Measurements from ENCODE around the gene PTPRM.
"Not testable (repeated sequence)": the region's sequence is repeated elsewhere in the genome, so short reads cannot be mapped to it uniquely, and the experiment has no call there.

PTPRM gene

DNA sequence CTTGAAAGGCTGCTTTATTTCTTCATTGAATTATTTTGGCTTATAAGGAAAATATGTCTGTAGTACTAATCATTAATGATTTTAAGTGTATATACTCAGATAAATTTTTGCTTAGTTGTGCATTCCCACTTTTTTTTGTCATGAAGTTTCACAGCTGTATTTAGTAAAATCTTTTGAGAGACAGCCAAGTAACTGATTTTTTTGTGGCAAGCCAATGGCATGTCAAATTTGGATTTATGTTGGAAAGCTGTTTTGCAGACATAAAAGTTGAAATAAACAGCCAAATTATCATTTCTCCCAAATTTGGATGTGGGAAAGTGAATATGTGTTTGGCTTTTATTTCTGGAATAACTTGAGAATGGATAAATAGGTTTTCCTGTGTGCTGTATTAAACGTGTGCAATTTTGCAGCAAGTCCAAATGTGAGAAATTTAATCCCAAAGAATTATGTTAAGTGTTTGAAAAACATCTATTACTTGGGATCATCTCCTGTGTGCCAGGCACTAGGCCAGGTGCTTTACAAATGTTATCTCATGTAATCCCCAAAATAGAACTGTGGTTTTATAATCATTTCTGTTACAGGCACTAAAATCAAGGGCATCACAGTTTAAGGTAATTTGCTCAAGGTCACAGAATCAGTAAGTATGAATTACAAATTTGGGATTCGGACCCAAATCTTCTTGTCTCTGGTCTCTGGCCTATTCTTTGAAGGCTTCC lies 160.4 kb downstream of the PTPRM start:
- DNase-seq (ENCODE audit: low spot score) = no peak

DNA sequence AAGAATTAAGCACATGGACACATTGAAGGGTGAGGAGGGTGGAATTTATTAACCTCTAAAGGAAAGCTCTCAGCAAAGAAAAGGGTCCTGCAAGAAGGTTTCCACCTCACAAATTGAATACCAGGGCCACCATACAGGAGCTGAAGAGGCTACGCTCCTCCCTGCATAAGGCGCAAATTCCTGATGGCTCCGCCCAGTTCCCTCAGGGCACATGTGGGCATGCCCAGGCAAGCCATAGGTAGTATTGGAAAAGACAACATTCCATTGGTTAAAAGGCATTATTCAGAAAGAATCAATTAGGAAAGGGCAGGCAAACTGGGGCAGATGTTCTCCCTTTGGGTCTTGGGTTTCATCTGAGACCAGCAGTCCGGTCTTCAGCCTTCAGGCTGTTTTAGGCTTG lies 161.2 kb downstream of the PTPRM start:
- no peak for DNase-seq (ENCODE audit: low spot score)

DNA sequence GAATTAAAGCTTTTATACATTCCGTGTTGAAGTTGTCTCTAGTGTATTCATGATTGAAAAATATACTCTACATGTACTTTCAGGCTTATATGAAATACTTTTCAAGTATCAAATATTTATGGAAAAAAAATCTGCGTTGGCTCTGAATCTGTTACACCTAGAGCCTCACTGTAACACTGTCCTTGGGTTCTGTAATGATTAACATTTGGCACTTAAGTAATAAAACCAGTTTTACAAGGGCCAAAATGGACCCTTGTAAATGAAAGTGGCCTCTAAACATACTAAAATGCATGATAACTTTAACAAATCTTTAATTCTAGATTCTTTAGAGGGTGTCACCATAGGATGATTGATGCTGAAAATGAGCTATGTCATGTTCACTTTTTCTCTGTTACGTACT lies 162.8 kb downstream of the PTPRM start:
- no peak for DNase-seq (ENCODE audit: low spot score)

DNA sequence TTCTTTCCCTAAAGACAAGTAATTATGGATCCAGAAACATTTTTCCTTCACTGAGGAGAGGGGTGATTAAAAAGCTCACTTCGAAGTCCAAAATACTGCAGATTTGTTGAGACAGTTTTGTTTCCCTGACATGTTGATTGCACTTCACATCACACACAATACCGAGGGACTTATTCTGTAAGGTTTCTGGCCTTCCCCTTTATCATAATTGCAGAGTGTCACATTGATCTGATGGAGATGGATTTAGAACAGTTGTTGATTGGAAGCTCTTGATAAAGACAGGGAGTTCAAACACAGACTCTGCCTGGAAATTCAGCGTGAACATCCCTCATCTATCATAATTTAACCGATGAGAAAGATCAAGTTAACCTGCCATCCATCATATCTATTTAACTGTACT lies 163.6 kb downstream of the PTPRM start:
- no peak for DNase-seq (ENCODE audit: low spot score)

GRCh38 chr18:7733642-7734041 lies 166.5 kb downstream of the PTPRM start:
- no peak for DNase-seq (ENCODE audit: low spot score)

DNA sequence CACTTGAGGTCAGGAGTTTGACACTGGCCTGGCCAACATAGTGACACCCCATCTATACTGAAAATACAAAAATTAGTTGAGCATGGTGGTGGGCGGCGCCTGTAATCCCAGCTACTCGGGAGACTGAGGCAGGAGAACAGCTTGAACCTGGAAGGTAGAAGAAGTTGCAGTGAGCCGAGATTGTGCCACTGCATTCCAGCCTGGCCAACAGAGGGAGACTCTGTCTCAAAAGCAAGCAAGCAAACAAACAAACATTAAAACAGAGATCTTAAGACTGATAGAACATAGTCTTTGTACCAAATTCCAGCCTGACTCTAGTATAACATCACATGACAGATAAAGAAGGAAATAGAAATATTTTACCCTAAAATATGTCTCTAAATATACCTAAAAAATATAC lies 168.1 kb downstream of the PTPRM start:
- DNase-seq (ENCODE audit: low spot score) = no peak

GRCh38 chr18:7735626-7736175 lies 168.6 kb downstream of the PTPRM start:
- DNase-seq (ENCODE audit: low spot score) = no peak

DNA sequence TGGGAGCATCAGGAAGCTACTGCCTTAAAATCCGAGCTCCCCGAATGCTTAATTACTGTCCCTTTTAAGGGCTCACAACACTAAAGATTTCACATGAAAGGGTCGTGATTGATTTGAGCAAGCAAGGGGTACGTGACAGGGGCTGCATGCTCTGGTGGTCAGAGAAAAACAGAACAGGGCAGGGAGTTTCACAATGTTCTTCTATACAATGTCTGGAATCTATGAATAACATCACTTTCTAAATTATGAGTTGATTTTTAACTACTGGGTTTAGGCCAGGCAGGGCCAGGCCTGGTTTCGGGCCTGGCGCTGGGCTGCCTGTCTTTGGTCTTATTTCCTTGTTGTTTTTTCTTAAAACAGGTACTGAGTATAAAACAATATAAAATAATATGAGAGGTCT lies 169.4 kb downstream of the PTPRM start:
- DNase-seq (ENCODE audit: low spot score) = not testable (repeated sequence)

DNA sequence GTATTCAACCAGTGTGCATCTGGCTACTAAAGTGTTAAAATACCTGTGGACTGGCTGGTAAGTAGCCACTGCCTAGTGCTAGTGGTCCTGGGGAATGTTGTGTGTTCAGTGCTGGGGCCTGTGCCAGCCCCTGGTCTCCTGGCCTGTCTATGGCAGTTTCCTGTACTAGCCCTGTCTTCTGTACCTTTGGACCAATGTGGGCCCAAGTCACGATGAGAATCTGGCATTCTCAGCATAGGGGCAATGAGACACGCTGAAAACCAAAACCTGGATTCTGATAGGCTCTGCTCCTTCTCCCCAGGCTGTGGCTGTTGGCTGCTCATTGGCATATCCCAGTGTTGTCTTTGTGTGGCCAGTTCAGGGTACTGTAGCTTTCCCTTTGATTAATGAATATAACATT lies 170.4 kb downstream of the PTPRM start:
- no peak for DNase-seq (ENCODE audit: low spot score)

- no peak for DNase-seq (ENCODE audit: low spot score)
These were observed 173.7 kb downstream of the PTPRM start for GRCh38 chr18:7740821-7741220.

DNA sequence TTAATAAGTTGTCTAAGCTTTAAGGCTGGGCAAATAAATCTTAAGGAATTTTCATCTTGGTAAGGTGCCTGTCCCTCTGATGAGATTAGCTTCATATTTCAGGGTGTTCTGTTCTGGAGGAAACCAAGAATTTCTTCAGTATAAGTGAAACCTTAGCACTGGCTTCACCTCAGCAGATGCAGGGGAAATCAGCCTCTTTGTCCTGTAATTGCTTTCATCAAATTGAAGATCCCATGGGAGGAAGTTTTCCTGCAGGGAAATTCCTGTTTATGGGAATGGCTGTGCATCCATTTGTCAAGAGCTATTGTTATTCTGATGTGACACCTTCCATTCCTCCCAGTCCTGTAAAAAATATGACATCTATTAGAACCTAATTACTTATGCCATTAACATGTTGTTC lies 174.5 kb downstream of the PTPRM start:
- no peak for DNase-seq (ENCODE audit: low spot score)

DNA sequence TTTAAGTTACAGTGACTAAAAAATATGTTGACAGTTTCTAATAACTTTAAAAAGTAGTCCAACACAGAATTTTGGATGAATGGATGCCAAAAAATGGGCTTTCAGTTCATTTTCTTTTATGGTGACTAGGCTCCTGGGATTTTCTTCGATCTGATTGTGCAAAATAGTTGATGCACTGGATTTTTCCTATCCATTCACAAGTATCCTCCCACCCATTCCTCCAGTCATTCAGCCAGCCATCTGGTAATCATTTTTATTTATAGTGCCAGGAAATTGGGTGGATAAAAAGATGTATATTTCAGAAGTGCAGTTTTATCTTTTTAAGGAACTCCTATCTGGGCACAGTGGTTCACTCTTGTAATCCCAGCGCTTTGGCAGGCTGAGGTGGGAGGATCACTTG lies 175.1 kb downstream of the PTPRM start:
- no peak for DNase-seq (ENCODE audit: low spot score)

- no peak for DNase-seq (ENCODE audit: low spot score)
These were observed 176.1 kb downstream of the PTPRM start for GRCh38 chr18:7743256-7743655.

- DNase-seq (ENCODE audit: low spot score) = no peak
These were observed 179.0 kb downstream of the PTPRM start for GRCh38 chr18:7746106-7746505.

- no peak for DNase-seq (ENCODE audit: low spot score)
These were observed 181.3 kb downstream of the PTPRM start for GRCh38 chr18:7748251-7749007.

DNA sequence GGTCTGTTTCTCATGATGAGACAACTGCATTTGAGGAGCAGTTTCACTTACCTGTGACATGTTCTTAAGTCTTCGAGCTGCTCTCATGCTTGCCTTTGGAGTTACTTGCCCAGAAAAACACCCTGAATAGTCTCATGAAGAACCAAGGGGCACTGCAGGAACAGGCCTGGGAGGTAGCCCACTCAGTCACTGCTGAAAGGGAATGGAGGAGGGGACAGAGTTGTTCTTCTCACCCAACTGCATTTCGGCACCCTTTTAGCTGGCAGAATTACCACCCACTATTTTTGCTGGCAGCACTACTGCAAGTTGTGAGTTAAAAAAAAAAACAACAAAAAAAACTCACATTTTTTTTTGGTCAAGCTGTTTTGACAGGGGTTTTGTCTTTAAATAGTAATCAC lies 181.9 kb downstream of the PTPRM start:
- DNase-seq (ENCODE audit: low spot score) = no peak

DNA sequence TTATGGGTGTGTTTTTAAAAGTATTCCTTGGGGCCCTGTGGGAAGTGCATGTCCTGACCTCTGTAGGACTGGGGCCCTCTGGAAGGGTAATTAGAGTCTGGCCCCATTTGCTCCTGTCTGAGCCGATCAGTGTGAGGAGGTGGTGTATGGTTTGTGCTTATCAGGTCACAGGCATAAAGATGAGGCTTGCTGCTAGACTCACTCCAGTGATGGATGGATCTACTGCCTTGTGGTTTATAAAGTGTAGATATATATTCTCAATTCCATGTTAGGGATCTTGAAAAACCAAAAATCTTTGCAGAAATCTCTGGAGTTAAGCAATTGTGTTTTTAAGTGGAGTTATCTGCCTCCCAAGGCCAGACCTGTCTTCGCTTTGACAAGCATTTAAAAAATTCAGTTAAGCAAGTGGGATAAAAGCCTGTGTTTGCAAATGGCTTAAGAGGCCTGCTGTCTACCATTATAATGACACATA lies 182.4 kb downstream of the PTPRM start:
- no peak for DNase-seq (ENCODE audit: low spot score)

GRCh38 chr18:7750095-7750663 lies 183.1 kb downstream of the PTPRM start:
- DNase-seq (ENCODE audit: low spot score) = no peak

GRCh38 chr18:7750966-7751365 lies 183.8 kb downstream of the PTPRM start:
- DNase-seq (ENCODE audit: low spot score) = no peak

DNA sequence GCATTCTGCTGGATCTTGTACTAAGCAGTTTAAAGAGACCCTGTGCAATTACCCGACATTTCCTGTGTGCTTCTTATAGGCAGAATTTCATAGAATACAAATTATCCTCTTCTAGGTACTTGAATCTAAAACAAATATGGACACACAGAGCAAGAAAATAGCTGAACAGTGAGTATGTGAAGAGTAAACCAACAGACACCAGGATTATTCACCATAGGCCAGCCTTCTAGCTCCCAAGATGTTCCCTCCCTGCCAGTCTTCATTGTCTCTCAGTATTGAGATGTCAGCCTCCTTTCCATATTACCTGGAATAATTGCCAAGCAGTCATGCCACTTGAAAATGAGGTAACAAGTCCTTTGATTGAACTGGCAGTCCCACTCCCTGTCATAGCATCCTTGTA lies 187.1 kb downstream of the PTPRM start:
- DNase-seq (ENCODE audit: low spot score) = no peak

DNA sequence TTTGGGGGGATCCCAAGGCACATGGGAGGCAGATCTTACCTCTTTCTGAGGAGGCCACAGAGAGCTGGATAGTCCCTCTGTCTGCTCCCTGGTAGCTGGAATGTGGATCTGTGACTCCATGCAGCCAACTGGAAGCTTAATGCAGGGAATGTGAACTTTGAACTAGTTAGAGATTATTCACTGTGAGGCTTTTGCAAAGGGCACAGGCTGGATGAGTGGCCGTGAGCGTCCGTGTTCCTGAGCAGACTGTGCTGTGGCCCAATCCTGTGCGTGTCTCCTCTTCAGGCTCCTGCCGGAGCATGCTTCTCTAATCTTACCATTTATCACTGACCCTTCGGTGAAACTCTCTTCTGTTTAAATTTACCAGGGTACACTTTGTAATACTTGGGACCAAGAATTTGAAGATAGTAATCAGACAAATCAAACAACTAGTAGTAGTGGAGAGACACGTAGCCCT lies 187.6 kb downstream of the PTPRM start:
- no peak for DNase-seq (ENCODE audit: low spot score)

- DNase-seq (ENCODE audit: low spot score) = no peak
These were observed 188.8 kb downstream of the PTPRM start for GRCh38 chr18:7755753-7756475.

Measured in globus pallidus (tissue), 1 donor.